ENCODE data around the gene PNMA6E.

DNA sequence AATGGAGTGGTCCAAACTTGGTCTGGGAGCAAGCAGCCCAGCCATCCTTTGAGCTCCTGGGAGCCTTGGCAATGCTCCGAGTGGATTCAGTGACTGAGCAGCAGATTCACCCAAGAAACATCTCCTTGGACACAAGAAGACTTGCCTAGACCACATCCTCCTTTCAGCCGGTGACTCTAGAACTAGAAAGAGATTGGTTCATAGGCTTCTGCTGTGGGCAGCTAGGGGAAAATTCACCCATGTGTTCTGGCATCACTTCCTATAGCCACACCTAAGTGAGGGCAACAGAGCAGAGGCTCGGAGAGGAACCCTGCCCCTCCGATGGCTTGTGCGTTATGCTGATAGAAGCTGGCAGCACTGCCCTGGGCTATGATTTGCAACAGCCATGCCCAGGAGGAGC lies 51.2 kb downstream of the PNMA6E start:
- TF ChIP-seq GATA2 (IDR thresholded peaks at IDR 0.05; ENCODE audit: low read depth, low read length) (no peak), GATA3 (IDR thresholded peaks at IDR 0.05; ENCODE audit: low read depth, low read length) (no peak)

Measured in SH-SY5Y (cell line).